ENCODE results near the gene PNCK. TPM values are rescaled to one million over a fixed set of nuclear protein-coding genes. Genes with fewer than 3 reads are reported as not detected.

Gene PNCK
- total RNA-seq, 1 donor from 2014 or later, result not detected

DNA sequence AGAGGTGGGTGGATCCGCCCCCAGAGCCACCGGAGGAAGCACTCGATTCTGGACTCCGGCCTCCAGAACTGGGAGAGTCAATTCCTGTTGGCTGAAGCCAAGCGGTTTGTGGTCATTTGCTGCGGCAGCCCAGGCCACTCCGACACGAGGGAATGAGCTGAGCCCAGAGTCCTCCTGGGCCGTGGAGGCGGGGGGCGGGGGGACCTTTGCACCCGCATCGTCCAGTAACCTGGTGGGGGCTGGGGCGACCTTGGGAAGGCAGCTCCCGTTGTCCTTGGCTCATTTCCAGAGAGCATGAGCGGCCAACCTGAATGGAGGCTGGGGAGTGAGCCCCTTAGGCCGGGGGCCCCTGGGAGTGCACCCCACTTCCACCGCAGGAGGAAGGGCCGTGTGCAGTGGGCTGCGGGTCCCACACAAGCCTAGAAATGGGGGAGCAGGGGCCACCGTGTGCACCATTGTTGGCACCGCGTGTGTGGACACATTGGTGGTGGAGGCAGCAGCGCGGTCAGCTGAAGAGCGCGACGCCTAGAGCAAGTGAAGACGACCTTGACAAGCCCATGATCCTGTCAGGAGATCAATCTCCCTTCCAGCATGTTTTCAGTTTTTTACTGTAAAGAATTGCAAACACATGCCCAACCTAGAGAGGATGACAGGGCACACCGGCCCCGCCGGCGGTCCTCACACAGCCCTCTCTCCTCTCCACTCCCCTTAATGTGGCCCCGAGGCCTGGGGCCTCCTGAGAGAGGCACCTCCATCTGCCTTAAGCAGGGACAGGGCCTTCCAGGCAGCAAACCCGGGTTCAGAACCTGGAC is 46.5 kb downstream of the PNCK start:
- ATAC-seq (ENCODE audit: low read depth) (no peak), DNase-seq (no peak)
- ChIA-PET CTCF (no interaction called here), POLR2A (no interaction called here)
- H3K4me3 Mint-ChIP-seq, result no peak overlapping the region
- intact Hi-C loops (cut with micrococcal nuclease), result no loop called here
- no peak overlapping the region for H3K27ac Mint-ChIP-seq
- H3K4me1 Mint-ChIP-seq, result no peaks in the 10 kb centered on the region
- no peaks in the 10 kb centered on the region for H3K36me3 Mint-ChIP-seq (ENCODE audit: low read depth)
- peaks cover 4% of the 10 kb centered on the region for H3K9me3 Mint-ChIP-seq
- H3K27me3 Mint-ChIP-seq, result peaks cover 17% of the 10 kb centered on the region
- TF ChIP-seq, protein P1, sequence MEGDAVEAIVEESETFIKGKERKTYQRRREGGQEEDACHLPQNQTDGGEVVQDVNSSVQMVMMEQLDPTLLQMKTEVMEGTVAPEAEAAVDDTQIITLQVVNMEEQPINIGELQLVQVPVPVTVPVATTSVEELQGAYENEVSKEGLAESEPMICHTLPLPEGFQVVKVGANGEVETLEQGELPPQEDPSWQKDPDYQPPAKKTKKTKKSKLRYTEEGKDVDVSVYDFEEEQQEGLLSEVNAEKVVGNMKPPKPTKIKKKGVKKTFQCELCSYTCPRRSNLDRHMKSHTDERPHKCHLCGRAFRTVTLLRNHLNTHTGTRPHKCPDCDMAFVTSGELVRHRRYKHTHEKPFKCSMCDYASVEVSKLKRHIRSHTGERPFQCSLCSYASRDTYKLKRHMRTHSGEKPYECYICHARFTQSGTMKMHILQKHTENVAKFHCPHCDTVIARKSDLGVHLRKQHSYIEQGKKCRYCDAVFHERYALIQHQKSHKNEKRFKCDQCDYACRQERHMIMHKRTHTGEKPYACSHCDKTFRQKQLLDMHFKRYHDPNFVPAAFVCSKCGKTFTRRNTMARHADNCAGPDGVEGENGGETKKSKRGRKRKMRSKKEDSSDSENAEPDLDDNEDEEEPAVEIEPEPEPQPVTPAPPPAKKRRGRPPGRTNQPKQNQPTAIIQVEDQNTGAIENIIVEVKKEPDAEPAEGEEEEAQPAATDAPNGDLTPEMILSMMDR (IDR thresholded peaks at IDR 0.05), result no peak

DNA sequence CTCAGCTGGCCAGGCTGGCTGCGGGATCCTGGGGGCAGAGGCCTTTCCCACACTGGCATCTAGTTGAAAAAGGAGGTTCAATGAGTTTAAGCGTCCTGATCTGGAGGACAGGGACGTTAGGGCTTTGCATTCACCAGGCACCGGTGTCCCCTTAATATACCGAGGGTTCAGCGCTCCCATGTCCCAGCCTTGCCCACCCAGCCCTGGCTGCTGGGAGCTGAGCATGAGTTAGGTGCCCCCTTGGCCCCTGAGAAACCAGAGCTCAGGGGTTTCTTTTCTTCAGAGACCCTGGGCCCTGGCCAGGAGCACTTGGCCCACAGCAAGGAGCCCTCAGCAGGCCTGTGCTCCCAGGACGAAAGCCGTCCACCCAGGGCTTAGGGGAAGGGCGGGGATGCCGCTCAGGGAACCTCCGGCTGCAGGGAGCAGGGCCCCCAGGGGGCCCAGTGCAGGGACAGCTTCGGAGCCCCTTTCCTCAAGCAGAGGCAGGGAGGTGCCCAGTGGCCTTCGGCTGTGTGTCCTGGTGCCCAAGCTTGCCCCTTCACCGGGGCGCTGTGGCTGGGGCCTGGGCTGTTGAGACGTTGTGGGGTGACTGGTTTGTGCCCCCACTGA is 47.5 kb downstream of the PNCK start:
- Mint-ChIP-seq H3K27ac (no peak overlapping the region), H3K4me3 (no peak overlapping the region), H3K9me3 (peaks cover 3% of the 10 kb centered on the region), H3K4me1 (no peaks in the 10 kb centered on the region), H3K36me3 (ENCODE audit: low read depth) (no peaks in the 10 kb centered on the region), H3K27me3 (peaks cover 15% of the 10 kb centered on the region)
- TF ChIP-seq, protein P1 (IDR thresholded peaks at IDR 0.05), result no peak
- CTCF ChIA-PET, result no interaction called here
- intact Hi-C loops (cut with micrococcal nuclease), result no loop called here
- POLR2A ChIA-PET, result no interaction called here
- ATAC-seq (ENCODE audit: low read depth) (no peak), DNase-seq (no peak)

DNA sequence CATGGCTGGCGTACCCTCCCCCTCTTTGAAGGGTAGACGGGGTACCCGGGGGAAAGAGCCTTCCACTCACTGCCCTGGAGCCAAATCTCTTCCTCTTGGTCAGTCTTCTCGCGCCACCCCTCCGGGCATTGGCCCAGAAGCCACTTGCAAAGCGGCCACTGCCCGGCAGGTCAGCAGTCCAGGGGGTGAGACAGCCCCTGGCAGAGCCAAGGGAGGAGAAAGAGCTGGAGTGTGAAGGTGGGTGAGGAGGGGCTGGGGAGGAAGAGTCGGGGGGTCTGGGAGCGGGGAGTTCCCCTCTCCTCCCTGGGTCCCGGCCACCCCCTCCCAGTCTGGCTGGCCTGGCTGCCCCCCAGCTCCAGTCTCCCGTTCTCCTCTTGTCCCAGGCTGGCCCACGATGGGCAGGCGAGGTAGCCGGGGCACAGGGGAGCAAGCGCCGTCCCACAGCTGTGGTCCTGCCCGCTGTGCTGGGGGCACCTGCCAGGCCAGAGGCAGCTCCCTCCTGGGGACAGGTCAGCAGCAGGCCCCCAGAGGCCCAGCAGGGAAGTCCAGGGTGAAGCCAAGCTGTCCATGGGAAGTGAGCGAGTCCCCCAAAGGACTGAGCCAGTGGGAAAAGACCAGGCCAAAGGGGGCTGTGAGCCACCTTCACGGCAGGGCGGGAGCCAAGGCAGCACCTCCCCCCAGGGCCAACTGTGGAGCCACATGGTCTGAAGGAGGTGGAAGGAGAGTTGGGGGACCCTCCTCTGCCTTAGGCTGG is 48.2 kb downstream of the PNCK start:
- H3K9me3 Mint-ChIP-seq, result no peaks in the 10 kb centered on the region
- POLR2A ChIA-PET, result no interaction called here
- no peaks in the 10 kb centered on the region for H3K4me1 Mint-ChIP-seq
- DNase-seq (no peak), ATAC-seq (ENCODE audit: low read depth) (no peak)
- peaks cover 11% of the 10 kb centered on the region for H3K27me3 Mint-ChIP-seq
- TF ChIP-seq, protein P1 (IDR thresholded peaks at IDR 0.05), result no peak
- no peak overlapping the region for H3K27ac Mint-ChIP-seq
- H3K36me3 Mint-ChIP-seq (ENCODE audit: low read depth), result no peaks in the 10 kb centered on the region
- CTCF ChIA-PET, result no interaction called here
- intact Hi-C loops (cut with micrococcal nuclease), result no loop called here
- no peak overlapping the region for H3K4me3 Mint-ChIP-seq

DNA sequence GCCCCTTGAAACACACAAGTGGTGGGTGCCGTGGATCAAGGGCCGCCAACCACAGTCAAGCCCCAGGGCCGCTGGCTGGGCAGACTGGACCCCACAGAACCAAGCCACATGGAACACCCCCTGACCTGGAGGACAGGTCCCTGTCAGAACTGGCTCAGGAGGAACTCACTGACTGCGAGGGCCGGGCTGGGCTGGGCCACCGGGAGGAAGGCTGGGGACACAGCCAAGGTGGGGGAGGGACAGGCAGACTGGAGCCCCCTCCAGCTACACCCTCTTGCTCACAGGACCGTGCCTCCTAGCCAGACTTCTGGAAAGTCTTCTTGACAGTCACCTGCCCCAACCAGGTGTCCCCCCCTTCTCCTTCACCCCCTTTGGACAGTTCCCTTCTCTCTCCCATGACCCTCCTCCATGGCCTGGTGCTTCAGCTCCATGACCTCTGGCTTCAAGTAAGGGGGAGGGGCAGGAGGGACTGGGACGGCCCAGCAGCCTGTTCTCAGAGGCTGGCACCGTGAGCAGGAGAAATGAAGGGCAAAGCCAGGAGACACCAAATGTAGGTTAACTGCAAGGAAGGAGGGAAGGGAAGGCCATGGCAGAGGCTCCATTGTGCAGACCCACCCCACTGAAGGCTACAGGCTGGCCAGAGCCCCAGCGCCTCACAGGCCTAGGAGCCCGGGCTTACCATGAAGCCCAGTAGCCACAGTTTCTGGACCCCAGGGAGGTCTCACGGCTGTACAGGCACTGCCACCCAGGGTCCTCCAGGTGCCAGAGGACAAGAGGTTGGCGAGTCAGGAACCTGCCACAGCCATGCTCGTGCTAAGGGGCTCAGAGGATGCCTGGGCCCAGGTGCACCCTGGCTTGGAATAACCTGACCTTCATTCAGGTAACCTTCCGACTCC is 49.2 kb downstream of the PNCK start:
- peaks cover 9% of the 10 kb centered on the region for H3K27me3 Mint-ChIP-seq
- CTCF ChIA-PET, result no interaction called here
- intact Hi-C loops (cut with micrococcal nuclease), result no loop called here

More for the DNA sequence above, 49.2 kb downstream of the PNCK start:
- TF ChIP-seq, protein P1 (IDR thresholded peaks at IDR 0.05), result no peak
- ATAC-seq (ENCODE audit: low read depth), result no peak
- no peak for DNase-seq
- H3K4me1 Mint-ChIP-seq, result no peaks in the 10 kb centered on the region
- no peaks in the 10 kb centered on the region for H3K36me3 Mint-ChIP-seq (ENCODE audit: low read depth)
- H3K9me3 Mint-ChIP-seq, result no peaks in the 10 kb centered on the region
- no peak overlapping the region for H3K27ac Mint-ChIP-seq
- POLR2A ChIA-PET, result no interaction called here
- no peak overlapping the region for H3K4me3 Mint-ChIP-seq

All from activated B cell treated with CpG ODN at 0.5 μM for 24 hours (primary cell).